Activated CD8-positive, alpha-beta memory T cell treated with anti-CD3 and anti-CD28 coated beads, Interleukin-2, amount 10 ng/mL, durations not matched to agents 7 days and 5 days (primary cell): ENCODE data around the gene MAP4K5. TPM values are rescaled to one million over a fixed set of nuclear protein-coding genes. Genes with fewer than 3 reads are reported as not detected.

Source experiments
- ATAC-seq: fragments of 150-1000 bp; cut with Tn5 transposase; one replicate; pipeline ENCODE4 v1.10.0; 2021; ENCODE audit warnings: moderate library complexity
- CTCF ChIA-PET: fragments of 350-600 bp; sonication (Branson Sonifier 250); formaldehyde crosslinking; loops from one replicate; lab custom pipeline; 2021; ENCODE audit warnings: antibody characterized with exemption; lab: Charles Lee
- DNase-seq: peaks from one replicate; pipeline ENCODE4 v3.0.0-alpha.2; 2020
- H3K27ac Mint-ChIP-seq: one replicate; pipeline ENCODE4 v1.8.0; 2021; ENCODE audit warnings: mild to moderate bottlenecking, mixed read lengths
- H3K27me3 Mint-ChIP-seq: one replicate; pipeline ENCODE4 v1.8.0; 2021; ENCODE audit warnings: mixed read lengths
- H3K36me3 Mint-ChIP-seq: one replicate; pipeline ENCODE4 v1.8.0; 2021; ENCODE audit warnings: mild to moderate bottlenecking, mixed read lengths
- H3K4me1 Mint-ChIP-seq: one replicate; pipeline ENCODE4 v1.8.0; 2021; ENCODE audit warnings: mixed read lengths
- H3K4me3 Mint-ChIP-seq: one replicate; pipeline ENCODE4 v1.8.0; 2021; ENCODE audit warnings: mild to moderate bottlenecking, moderate library complexity, mixed read lengths
- H3K9me3 Mint-ChIP-seq: one replicate; pipeline ENCODE4 v1.8.0; 2022; ENCODE audit warnings: low read depth, mixed read lengths
- total RNA-seq, 2 experiments: library from RNA; stranded (reverse); gene quantifications; one replicate each; pipeline ENCODE4 v1.2.3, GENCODE V29; 2021

The MAP4K5 gene
- total RNA-seq, 2 experiments from 2014 or later, result 31.4 to 38.7 TPM

GRCh38 chr14:50497351-50497750 lies 35.0 kb downstream of the MAP4K5 start:
- H3K4me1 Mint-ChIP-seq, result no peaks in the 10 kb centered on the region
- DNase-seq (no peak), ATAC-seq (no peak)
- H3K27me3 Mint-ChIP-seq, result no peaks in the 10 kb centered on the region
- no peak overlapping the region for H3K27ac Mint-ChIP-seq
- H3K4me3 Mint-ChIP-seq, result no peak overlapping the region
- H3K36me3 Mint-ChIP-seq, result peaks cover 30% of the 10 kb centered on the region
- H3K9me3 Mint-ChIP-seq, result no peaks in the 10 kb centered on the region
- CTCF ChIA-PET, result interaction anchor here (0.8 to 1.0 kb wide), 2 partner anchors 9 to 42 kb away, joined by 3 read pairs; no protein-coding TSS in a partner anchor

GRCh38 chr14:50489851-50490250 lies 42.5 kb downstream of the MAP4K5 start:
- H3K36me3 Mint-ChIP-seq, result peaks cover 24% of the 10 kb centered on the region
- no peak overlapping the region for H3K27ac Mint-ChIP-seq
- no peak for ATAC-seq
- H3K4me3 Mint-ChIP-seq, result no peak overlapping the region
- CTCF ChIA-PET, result no interaction called here
- peaks cover 2% of the 10 kb centered on the region for H3K4me1 Mint-ChIP-seq
- no peaks in the 10 kb centered on the region for H3K27me3 Mint-ChIP-seq
- DNase-seq, result no peak
- peaks cover 5% of the 10 kb centered on the region for H3K9me3 Mint-ChIP-seq

DNA sequence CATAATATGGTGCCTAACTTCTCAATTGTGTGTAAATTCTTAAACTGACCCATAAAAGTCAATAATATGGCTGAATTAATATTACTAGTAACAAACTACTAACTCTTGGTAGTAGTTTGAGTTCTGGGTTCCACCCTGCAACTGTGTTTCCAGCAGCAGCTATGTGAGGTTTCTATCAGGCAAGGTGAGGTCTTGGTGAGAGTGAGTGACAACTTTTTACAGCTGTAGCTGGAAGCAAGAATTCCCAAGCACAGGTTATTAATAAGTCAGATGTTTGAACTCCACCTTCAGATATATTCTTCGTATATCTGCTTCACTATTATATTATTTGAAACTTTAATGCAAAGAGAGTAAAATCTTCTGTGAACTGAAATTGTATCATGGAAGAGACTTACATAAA lies 43.8 kb downstream of the MAP4K5 start:
- CTCF ChIA-PET, result interaction anchor here (1.3 kb wide), 1 partner anchor 9 kb away, joined by 3 read pairs; no protein-coding TSS in a partner anchor
- H3K9me3 Mint-ChIP-seq, result peaks cover 5% of the 10 kb centered on the region
- no peak overlapping the region for H3K27ac Mint-ChIP-seq
- ATAC-seq, result no peak
- no peaks in the 10 kb centered on the region for H3K27me3 Mint-ChIP-seq
- H3K4me3 Mint-ChIP-seq, result no peak overlapping the region
- H3K36me3 Mint-ChIP-seq, result peaks cover 25% of the 10 kb centered on the region
- peaks cover 2% of the 10 kb centered on the region for H3K4me1 Mint-ChIP-seq
- no peak for DNase-seq

DNA sequence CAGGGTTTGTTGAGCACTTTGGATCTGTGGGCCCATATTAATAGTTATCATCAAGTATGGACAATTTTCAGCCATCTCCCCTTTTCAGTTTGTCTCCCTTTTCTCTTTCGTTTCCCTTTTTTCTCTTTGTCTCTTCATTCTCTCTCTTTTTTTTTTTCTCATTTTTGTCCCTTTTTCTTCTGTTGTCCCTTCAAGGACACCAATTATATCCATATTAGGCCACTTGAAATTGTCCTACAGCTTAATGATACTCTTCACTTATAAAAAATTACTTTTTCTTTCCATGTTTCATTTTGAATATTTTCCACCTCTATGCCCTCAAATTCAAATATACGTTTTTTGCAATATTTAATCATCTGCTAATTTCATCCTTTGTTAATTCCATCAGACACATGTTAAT lies 53.3 kb downstream of the MAP4K5 start:
- ATAC-seq (no peak), DNase-seq (no peak)
- no peak overlapping the region for H3K27ac Mint-ChIP-seq
- H3K36me3 Mint-ChIP-seq, result peaks cover 55% of the 10 kb centered on the region
- CTCF ChIA-PET, result no interaction called here
- no peaks in the 10 kb centered on the region for H3K4me1 Mint-ChIP-seq
- no peaks in the 10 kb centered on the region for H3K27me3 Mint-ChIP-seq
- H3K9me3 Mint-ChIP-seq, result peaks cover 20% of the 10 kb centered on the region
- H3K4me3 Mint-ChIP-seq, result no peak overlapping the region

GRCh38 chr14:50477760-50478159 lies 54.6 kb downstream of the MAP4K5 start:
- ATAC-seq (no peak), DNase-seq (no peak)
- Mint-ChIP-seq H3K4me1 (no peaks in the 10 kb centered on the region), H3K36me3 (peaks cover 63% of the 10 kb centered on the region), H3K4me3 (no peak overlapping the region), H3K27ac (no peak overlapping the region), H3K9me3 (peaks cover 23% of the 10 kb centered on the region), H3K27me3 (no peaks in the 10 kb centered on the region)
- CTCF ChIA-PET, result no interaction called here

- Mint-ChIP-seq H3K27ac (no peak overlapping the region), H3K36me3 (peaks cover 70% of the 10 kb centered on the region), H3K27me3 (no peaks in the 10 kb centered on the region), H3K4me3 (no peak overlapping the region), H3K4me1 (no peaks in the 10 kb centered on the region), H3K9me3 (peaks cover 29% of the 10 kb centered on the region)
- CTCF ChIA-PET, result no interaction called here
- DNase-seq (no peak), ATAC-seq (no peak)
These were observed 56.2 kb downstream of the MAP4K5 start for GRCh38 chr14:50476134-50476533.

- CTCF ChIA-PET, result no interaction called here
- H3K4me3 Mint-ChIP-seq, result no peak overlapping the region
- no peak for DNase-seq
These were observed 56.9 kb downstream of the MAP4K5 start for GRCh38 chr14:50475460-50475859.

GRCh38 chr14:50471838-50472465 lies 60.4 kb downstream of the MAP4K5 start:
- CTCF ChIA-PET, result no interaction called here
- H3K27ac Mint-ChIP-seq, result no peak overlapping the region
- ATAC-seq (no peak), DNase-seq (no peak)
- no peak overlapping the region for H3K4me3 Mint-ChIP-seq
- H3K9me3 Mint-ChIP-seq, result peaks cover 31% of the 10 kb centered on the region
- H3K36me3 Mint-ChIP-seq, result peaks cover 78% of the 10 kb centered on the region
- H3K4me1 Mint-ChIP-seq, result no peaks in the 10 kb centered on the region
- H3K27me3 Mint-ChIP-seq, result no peaks in the 10 kb centered on the region

More at GRCh38 chr14:50475460-50475859, 56.9 kb downstream of the MAP4K5 start:
- no peak for ATAC-seq
- Mint-ChIP-seq H3K9me3 (peaks cover 33% of the 10 kb centered on the region), H3K4me1 (no peaks in the 10 kb centered on the region), H3K36me3 (peaks cover 74% of the 10 kb centered on the region), H3K27ac (no peak overlapping the region), H3K27me3 (no peaks in the 10 kb centered on the region)

DNA sequence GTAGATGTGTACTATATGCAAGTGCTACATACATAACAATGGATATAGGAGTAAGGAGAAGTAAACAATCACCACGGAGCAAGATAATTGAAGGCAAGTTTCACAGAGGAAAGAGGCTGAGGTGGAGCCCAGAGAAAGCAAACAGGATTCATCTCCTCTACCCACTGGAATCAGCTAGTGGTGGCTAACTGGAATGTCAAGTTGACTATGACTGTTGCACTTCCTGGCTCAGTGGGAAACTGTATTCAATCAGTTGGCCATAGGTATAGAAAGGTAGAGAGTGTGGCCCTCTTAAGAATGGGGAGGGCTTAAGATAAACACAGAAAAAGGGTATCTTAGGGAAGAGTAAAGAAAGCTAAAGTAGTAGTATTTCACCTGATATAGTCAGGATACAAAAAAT lies 62.4 kb downstream of the MAP4K5 start:
- CTCF ChIA-PET, result no interaction called here
- ATAC-seq, result no peak
- Mint-ChIP-seq H3K9me3 (peaks cover 31% of the 10 kb centered on the region), H3K36me3 (peaks cover 84% of the 10 kb centered on the region), H3K27ac (no peak overlapping the region), H3K4me3 (no peak overlapping the region), H3K27me3 (no peaks in the 10 kb centered on the region), H3K4me1 (no peaks in the 10 kb centered on the region)
- DNase-seq, result no peak

- ATAC-seq (no peak), DNase-seq (no peak)
- CTCF ChIA-PET, result no interaction called here
- Mint-ChIP-seq H3K4me3 (no peak overlapping the region), H3K36me3 (peaks cover 44% of the 10 kb centered on the region), H3K4me1 (no peaks in the 10 kb centered on the region), H3K27ac (no peak overlapping the region), H3K27me3 (no peaks in the 10 kb centered on the region), H3K9me3 (no peaks in the 10 kb centered on the region)
These were observed 70.3 kb downstream of the MAP4K5 start for GRCh38 chr14:50462111-50462510.

- ATAC-seq (no peak), DNase-seq (no peak)
- Mint-ChIP-seq H3K36me3 (peaks cover 46% of the 10 kb centered on the region), H3K4me1 (no peaks in the 10 kb centered on the region), H3K4me3 (no peak overlapping the region), H3K27ac (no peak overlapping the region), H3K27me3 (no peaks in the 10 kb centered on the region), H3K9me3 (peaks cover 6% of the 10 kb centered on the region)
- CTCF ChIA-PET, result no interaction called here
These were observed 78.5 kb downstream of the MAP4K5 start for GRCh38 chr14:50453869-50454268.

- peaks cover 6% of the 10 kb centered on the region for H3K9me3 Mint-ChIP-seq
- no peaks in the 10 kb centered on the region for H3K27me3 Mint-ChIP-seq
- CTCF ChIA-PET, result no interaction called here
- H3K4me1 Mint-ChIP-seq, result no peaks in the 10 kb centered on the region
- peaks cover 48% of the 10 kb centered on the region for H3K36me3 Mint-ChIP-seq
- H3K27ac Mint-ChIP-seq, result no peak overlapping the region
- H3K4me3 Mint-ChIP-seq, result no peak overlapping the region
- no peak for DNase-seq
- no peak for ATAC-seq
These were observed 79.2 kb downstream of the MAP4K5 start for GRCh38 chr14:50452979-50453705.

- DNase-seq, result no peak
- no peak overlapping the region for H3K4me3 Mint-ChIP-seq
- H3K36me3 Mint-ChIP-seq, result peaks cover 52% of the 10 kb centered on the region
- peaks cover 6% of the 10 kb centered on the region for H3K9me3 Mint-ChIP-seq
- no peak overlapping the region for H3K27ac Mint-ChIP-seq
- H3K27me3 Mint-ChIP-seq, result no peaks in the 10 kb centered on the region
- CTCF ChIA-PET, result no interaction called here
- ATAC-seq, result no peak
- no peaks in the 10 kb centered on the region for H3K4me1 Mint-ChIP-seq
These were observed 80.1 kb downstream of the MAP4K5 start for GRCh38 chr14:50452296-50452695.

GRCh38 chr14:50451854-50452253 lies 80.5 kb downstream of the MAP4K5 start:
- Mint-ChIP-seq H3K9me3 (peaks cover 6% of the 10 kb centered on the region), H3K27me3 (no peaks in the 10 kb centered on the region), H3K36me3 (peaks cover 52% of the 10 kb centered on the region), H3K27ac (no peak overlapping the region), H3K4me3 (no peak overlapping the region), H3K4me1 (no peaks in the 10 kb centered on the region)
- ATAC-seq (no peak), DNase-seq (no peak)
- CTCF ChIA-PET, result no interaction called here
